Measurements from ENCODE around the gene CDC42. TPM values are rescaled to one million over a fixed set of nuclear protein-coding genes. Genes with fewer than 3 reads are reported as not detected.

Gene CDC42
- total RNA-seq, 2 donors from 2014 or later = 156 to 187 TPM

GRCh38 chr1:22122273-22123070 lies 70.0 kb downstream of the CDC42 start:
- H3K4me3 ChIP-seq = no peak overlapping the region
- no peaks in the 10 kb centered on the region for H3K27me3 ChIP-seq (replicated peaks; ENCODE audit: insufficient read depth)
- H3K4me1 ChIP-seq (ENCODE audit: control insufficient read depth in 1 of 2, low read depth in 2 of 2) = no peaks in the 10 kb centered on the region
- no peaks in the 10 kb centered on the region for H3K9me3 ChIP-seq
- TF ChIP-seq CTCF (IDR thresholded peaks at IDR 0.05) = no peak
- DNase-seq (ENCODE audit: low spot score) (no peak), ATAC-seq (ENCODE audit: insufficient number of reproducible peaks, low FRiP score, low read depth) (no peak)
- H3K36me3 ChIP-seq = peaks cover 15% of the 10 kb centered on the region
- H3K27ac ChIP-seq = no peak overlapping the region

- no peak for DNase-seq (ENCODE audit: low spot score)
- TF ChIP-seq CTCF (IDR thresholded peaks at IDR 0.05) = no peak
- no peak overlapping the region for H3K27ac ChIP-seq
Observed at GRCh38 chr1:22123071-22123390, 70.5 kb downstream of the CDC42 start.

GRCh38 chr1:22123901-22124404 lies 71.4 kb downstream of the CDC42 start:
- Histone ChIP-seq H3K27me3 (replicated peaks; ENCODE audit: insufficient read depth) (no peaks in the 10 kb centered on the region), H3K9me3 (no peaks in the 10 kb centered on the region), H3K27ac (no peak overlapping the region), H3K4me3 (no peak overlapping the region), H3K36me3 (peaks cover 6% of the 10 kb centered on the region), H3K4me1 (ENCODE audit: control insufficient read depth in 1 of 2, low read depth in 2 of 2) (no peaks in the 10 kb centered on the region)
- TF ChIP-seq CTCF (IDR thresholded peaks at IDR 0.05) = no peak
- ATAC-seq (ENCODE audit: insufficient number of reproducible peaks, low FRiP score, low read depth) (no peak), DNase-seq (ENCODE audit: low spot score) (no peak)

More at GRCh38 chr1:22123071-22123390, 70.5 kb downstream of the CDC42 start:
- Histone ChIP-seq H3K4me1 (ENCODE audit: control insufficient read depth in 1 of 2, low read depth in 2 of 2) (no peaks in the 10 kb centered on the region), H3K9me3 (no peaks in the 10 kb centered on the region), H3K36me3 (peaks cover 15% of the 10 kb centered on the region), H3K4me3 (no peak overlapping the region), H3K27me3 (replicated peaks; ENCODE audit: insufficient read depth) (no peaks in the 10 kb centered on the region)
- ATAC-seq (ENCODE audit: insufficient number of reproducible peaks, low FRiP score, low read depth) = no peak

GRCh38 chr1:22124592-22125229 lies 72.2 kb downstream of the CDC42 start:
- DNase-seq (ENCODE audit: low spot score) (no peak), ATAC-seq (ENCODE audit: insufficient number of reproducible peaks, low FRiP score, low read depth) (no peak)
- H3K27ac ChIP-seq = no peak overlapping the region
- no peaks in the 10 kb centered on the region for H3K27me3 ChIP-seq (replicated peaks; ENCODE audit: insufficient read depth)
- no peaks in the 10 kb centered on the region for H3K4me1 ChIP-seq (ENCODE audit: control insufficient read depth in 1 of 2, low read depth in 2 of 2)
- H3K4me3 ChIP-seq = no peak overlapping the region
- no peak for TF ChIP-seq CTCF (IDR thresholded peaks at IDR 0.05)
- peaks cover 6% of the 10 kb centered on the region for H3K36me3 ChIP-seq
- H3K9me3 ChIP-seq = no peaks in the 10 kb centered on the region

GRCh38 chr1:22126531-22126930 lies 74.0 kb downstream of the CDC42 start:
- Histone ChIP-seq H3K4me3 (no peak overlapping the region), H3K9me3 (no peaks in the 10 kb centered on the region), H3K36me3 (no peaks in the 10 kb centered on the region), H3K27me3 (replicated peaks; ENCODE audit: insufficient read depth) (no peaks in the 10 kb centered on the region), H3K4me1 (ENCODE audit: control insufficient read depth in 1 of 2, low read depth in 2 of 2) (no peaks in the 10 kb centered on the region), H3K27ac (no peak overlapping the region)
- TF ChIP-seq CTCF (IDR thresholded peaks at IDR 0.05) = no peak
- DNase-seq (ENCODE audit: low spot score) (no peak), ATAC-seq (ENCODE audit: insufficient number of reproducible peaks, low FRiP score, low read depth) (no peak)
